Inflammatory macrophage treated with lipopolysaccharide for 4 hours (primary cell): ENCODE results near the gene PIM1.
A peak's percentile ranks its signal among the peaks of the same experiment; 100 is the strongest.
"Not testable (repeated sequence)": the region's sequence is repeated elsewhere in the genome, so short reads cannot be mapped to it uniquely, and the experiment has no call there.

Experiments
- DNase-seq: peaks from one replicate; pipeline ENCODE4 v3.0.0-alpha.2; 2020

The PIM1 gene

DNA sequence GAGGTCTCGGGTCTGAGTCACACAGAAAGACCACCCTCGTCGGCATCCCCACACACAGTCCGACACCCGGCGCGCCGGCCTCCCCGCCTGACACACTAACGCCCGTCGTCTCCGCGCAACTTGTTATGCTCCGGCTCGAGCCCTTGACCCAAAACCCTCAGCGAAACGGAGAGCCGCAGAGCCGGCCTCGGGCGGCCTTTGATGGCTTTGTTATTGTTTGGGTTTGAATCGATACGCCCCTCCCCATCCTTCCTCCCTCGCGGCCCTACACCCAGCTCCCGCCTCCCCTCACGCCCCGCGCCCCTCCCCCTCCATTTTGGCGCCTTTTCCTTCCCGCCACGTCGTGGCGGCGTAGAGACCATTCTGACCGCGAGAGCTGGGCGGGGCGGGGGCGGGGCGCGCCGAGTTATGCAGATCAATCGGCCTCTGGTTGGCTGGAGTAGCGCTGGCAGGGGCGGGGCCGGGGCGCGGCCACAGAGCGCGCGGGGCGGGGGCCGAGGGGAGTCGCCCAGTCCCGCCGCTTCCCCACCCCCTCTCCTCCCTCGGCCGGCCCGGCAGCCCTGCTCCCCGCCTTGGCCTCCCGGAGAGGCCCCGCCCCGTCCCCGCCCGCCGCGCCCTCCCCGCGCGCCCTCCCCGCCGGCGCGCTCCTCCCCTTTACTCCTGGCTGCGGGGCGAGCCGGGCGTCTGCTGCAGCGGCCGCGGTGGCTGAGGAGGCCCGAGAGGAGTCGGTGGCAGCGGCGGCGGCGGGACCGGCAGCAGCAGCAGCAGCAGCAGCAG lies at the start of gene PIM1:
TSS of gene PIM1 (plus strand) at position 657 of the 777 bp plus-strand sequence. CDS start 424 bp downstream, outside the sequence.
- DNase-seq = peak; percentile 97

DNA sequence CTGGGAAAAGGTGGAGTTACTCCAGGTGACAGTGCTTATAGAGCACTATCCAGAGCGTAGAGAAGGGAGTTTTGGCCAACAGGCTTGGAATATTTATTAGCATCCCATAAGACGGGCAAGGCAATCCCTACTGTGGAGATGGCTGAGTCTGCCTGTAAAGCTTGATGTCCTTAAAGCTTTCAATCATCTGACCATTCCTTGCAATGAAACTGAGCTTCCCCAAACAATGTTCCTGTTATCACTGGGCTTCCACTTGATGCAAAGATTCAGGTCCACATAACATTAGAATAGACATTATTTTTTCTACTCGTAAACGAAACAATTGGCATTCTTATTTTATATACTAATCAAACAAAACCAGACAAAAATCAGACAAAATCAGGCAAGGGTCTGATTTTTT lies 48.4 kb upstream of the PIM1 start:
- no peak for DNase-seq

DNA sequence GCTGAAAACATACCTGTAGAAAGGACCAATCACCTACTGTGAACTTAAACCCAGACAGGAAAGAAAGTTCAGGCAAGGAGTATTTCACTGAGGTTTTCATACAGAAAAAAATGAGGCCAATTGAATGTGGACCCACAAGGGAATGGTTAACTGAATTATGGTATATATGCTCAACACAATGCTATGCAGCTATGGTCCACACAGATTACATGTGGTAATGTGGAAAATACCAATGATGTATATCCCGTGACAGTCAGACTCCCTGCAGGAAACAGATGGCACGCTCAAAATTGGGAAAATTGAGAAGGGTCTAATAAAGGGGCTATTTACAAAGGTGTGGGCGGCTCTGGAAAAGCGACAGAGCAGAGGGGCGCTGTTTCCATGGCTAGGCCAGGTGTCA lies 47.1 kb upstream of the PIM1 start:
- no peak for DNase-seq

DNA sequence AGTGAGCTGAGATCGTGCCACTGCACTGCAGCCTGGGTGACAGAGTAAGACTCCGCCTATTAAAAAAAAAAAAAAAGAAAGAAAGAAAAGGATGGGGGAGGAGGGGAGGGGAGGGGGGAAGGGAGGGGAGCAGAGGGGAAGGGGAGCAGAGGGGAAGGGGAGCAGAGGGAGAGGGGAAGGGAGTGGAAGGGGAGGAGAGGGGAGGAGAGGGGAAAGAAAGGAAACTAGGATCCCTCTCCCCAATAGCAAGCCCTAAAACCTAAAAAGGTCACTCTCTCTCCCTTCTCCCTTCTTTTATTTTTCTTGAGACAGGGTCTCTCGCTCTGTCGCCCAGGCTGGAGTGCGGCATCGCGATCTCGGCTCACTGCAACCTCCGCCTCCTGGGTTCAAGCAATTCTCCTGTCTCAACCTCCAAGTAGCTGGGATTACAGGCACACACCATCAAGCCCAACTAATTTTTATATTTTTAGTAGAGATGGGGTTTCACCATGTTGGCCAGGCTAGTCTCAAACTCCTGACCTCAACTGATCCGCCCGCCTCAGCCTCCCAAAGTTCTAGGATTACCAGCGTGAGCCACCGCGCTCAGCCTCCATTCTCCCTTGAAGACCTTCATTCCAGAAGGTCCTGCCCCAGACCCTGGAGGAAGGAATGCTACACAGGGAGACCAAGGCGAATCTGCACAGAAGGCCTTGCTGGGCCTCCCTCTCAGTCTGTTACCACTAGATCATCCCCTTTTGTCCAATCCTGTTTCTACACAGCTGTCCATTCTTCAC lies 45.8 kb upstream of the PIM1 start:
- no peak for DNase-seq

DNA sequence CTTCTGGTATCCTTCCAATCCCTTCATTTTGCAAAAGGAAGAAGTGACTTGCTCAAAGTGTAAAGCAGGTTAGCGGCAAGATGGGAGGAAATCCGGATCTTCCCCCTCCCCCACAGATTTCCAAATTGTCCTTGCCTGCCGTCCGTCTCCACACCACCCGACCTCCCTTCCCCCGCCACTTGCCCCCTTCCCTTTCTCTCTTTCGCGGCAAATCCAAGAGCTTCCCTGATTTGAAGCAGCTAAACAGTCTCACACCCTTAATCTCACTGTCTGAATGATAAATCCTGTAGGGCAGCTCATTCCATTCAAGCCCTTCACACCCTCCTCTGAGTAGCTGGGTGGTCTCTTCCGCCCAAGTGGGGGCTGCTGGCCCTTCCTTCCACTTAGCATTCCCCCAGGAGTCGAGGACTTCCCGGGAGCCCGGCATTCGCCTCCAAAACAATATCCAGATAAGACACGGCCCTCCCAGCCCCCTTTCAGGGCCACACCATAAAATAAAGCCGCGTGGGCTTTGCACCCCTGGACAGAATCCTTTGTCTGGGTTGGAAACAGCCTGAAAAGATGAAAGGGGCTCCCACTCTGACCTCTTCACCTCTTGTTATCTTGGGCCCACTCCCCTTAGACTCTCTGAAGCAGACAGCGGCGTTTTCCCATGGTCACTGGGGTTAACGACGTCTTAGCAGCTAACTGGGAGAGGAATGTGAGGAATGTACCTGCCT lies 44.0 kb upstream of the PIM1 start:
- DNase-seq = no peak

DNA sequence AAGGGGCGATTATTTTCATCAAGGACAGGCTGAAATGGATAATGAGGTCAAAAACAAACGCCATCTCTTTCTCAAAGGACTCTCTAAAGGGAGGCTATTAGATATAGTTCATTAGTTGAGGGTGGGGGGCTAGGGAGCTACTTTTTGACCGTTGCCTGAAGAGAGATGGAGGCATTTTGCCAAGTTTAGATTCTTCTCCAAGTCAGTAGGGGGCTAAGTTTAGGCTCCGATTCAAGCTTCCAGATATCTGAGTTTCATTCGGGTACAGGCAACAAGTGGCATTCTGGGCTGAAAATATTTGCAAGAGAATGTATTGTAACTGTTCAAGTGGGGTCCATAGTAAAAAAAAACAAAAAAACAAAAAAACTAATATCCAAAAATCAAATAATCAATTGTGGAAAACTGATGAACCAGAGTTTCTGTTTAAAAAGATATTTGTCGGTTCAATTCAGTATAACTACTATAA lies 43.4 kb upstream of the PIM1 start:
- DNase-seq = no peak

DNA sequence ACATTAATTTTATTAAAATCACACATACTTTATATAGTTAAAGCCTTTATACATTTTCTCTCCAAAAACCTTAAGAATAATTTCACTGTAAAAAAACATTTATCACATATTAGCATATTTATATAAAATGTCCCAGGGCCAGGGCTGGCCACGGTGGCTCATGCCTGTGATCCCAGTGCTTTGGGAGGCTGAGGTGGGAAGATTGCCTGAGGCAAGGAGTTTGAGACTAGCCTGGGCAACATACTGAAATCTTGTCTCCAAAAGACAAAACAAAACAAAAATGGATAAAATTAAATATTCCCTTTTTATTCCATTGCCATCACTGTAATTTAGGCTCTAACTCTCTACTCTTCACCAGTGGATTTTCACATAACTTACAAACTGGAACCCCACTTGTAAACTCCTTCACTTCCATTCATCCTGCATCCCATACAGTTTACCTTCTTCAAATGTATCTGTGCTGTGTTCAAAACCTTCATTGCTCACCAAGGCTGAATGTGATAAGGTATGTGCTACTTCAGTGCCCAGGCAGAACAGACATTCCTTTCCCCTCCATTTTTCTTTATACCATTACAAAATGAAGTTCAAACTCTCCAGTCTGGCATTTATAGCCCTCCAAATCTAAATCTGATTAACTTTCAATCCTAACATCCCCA lies 42.9 kb upstream of the PIM1 start:
- DNase-seq = no peak

DNA sequence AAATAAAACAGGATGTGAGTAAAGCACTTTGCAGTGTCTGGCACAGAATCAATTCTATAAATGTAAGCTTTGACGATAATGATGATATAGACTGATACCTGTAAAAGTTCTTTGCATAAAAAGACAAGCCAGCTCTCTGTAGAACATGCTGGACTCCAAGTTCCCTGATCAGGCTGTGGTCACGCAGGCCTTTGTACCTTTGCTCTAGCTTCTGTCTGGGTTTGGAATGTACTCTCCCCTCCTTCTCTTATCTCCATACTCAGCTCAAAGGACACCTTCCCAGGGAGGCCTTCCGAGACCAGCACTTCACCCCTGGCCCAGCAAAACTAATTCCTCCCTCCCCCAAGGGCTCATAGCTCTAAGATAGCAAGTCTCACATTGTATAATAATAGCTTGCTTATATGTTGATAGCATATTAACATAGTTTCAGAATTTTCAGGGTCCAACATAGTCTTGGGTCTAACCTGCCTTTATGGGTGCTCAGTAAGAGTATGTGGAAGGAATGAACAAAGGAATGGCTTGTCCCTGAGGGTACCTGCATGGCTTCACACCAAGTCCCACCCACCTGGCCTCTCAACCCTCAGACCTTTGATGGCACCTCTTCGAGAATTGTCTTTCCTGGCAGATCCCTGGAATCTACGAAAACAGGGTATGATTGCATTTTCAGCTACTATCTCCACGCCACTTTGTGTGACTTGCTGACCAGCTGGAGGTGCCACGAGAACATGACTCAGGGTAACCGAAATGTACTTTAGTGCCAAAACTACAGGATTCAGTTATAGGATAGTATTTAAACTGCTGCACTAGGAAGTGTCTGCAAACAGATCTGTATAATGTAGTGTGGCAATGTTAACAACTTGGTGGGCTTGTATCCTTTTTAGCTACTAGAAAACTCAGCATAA lies 41.7 kb upstream of the PIM1 start:
- no peak for DNase-seq

DNA sequence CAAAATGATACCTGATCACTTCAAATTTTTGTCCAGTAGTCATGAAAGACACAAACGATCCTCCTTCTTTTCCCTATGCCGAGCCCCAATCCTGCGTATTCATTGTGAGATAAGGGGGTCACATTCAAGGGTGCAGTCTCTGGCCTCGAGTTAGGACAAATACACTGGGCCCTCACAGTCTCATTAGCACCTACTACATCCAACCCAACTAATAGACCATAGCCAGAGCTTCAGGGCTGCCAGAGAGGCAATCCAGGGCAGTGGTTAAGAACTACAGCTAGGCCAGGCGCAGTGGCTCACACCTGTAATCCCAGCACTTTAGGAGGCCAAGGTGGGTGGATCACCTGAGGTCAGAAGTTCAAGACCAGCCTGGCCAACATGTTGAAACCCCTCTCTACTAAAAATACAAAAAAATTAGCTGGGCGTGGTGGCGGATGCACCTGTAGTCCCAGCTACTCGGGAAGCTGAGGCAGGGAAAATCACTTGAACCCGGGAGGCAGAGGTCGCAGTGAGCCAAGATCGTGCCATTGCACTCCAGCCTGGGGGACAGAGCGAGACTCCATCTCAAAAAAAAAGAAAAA lies 41.0 kb upstream of the PIM1 start:
- DNase-seq = not testable (repeated sequence)

DNA sequence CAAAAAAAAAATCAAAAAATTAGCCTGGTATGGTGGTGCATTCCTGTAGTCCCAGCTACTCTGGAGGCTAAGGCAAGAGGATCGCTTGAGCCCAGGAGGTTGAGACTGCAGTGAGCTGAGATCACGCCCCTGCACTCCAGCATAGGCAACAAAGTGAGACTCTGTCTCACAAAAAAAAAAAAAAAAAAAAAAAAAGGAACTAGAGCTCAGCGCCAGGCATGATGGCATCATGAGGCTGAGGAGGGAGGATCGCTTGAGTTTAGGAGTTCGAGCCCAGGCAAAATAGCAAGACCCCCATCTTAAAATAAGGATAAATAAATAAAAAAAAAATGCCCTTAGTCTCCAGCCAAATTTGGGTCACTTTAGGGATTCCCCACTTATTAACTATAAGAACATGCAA lies 40.4 kb upstream of the PIM1 start:
- peak; percentile 38 for DNase-seq

DNA sequence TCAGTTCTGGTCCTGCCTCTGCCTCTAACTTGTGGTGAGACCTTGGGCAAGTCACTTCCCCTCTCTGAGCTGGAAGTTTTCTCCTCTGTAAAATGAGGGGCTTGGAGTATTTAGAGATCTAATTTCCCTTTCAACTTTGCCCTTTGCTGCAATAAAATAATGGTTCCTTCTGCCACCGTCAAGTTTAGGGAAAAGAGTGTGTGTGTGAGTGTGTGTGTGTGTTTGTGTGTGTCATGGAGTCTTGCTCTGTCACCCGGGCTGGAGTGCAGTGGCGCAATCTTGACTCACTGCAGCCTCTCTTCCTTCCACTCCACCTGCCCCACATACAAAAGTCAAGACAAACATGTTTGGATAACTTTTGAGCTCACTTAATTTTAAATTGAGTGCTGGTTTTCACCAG lies 39.2 kb upstream of the PIM1 start:
- peak; percentile 79 for DNase-seq

DNA sequence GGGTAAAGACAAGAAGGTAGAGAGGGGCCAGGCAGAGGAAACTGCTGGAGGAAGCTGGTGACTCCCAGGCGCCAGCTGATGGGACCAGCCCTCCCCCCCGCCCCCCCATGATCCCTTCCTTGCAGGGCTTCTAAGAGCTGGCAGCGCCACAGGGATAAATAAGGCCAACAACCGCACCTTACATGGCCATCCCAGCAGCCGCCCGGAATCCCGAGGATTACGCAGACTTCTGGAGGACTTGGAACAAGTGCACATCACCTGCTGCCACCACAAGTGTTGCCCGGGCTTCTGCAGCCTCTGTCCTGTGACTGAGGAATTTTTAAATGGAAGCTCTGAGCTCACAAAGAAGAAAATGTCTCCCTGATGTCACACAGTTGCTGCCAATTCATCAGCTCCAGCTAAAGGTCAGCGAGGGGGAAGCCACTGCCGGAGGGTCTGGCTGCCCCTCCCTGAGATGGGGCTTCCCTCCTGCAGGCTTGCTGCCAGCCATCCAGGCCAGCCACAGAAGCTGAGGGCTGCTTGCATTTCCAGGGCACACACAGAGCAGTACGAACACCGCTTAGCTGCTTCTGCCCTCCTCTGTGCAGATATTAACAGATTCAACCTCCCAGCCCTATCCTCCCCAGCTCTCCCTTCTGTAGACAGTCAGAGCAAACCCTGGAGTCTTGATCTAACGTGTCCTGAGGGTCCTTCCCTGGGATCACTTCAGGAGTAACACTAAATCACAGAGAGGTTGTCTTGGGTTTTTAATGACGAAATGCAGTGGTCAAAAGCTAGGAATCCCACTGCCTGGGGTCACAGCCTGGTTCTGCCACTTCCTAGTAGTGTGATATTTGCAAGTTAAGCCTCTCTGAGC lies 38.6 kb upstream of the PIM1 start:
- no peak for DNase-seq

DNA sequence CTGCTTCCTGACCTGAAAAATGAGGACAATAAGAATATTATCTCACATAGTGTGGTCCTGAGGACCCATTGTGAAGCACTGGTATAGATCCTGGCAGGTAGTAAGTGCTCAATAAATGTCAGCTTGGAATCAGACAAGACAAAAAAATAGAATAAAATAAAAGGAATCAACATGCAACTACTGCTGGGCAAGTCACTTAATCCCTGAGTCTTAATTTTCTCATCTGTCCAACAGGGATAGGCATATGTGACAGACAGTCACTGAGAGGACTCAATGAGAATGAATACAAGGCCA lies 38.0 kb upstream of the PIM1 start:
- DNase-seq = no peak

DNA sequence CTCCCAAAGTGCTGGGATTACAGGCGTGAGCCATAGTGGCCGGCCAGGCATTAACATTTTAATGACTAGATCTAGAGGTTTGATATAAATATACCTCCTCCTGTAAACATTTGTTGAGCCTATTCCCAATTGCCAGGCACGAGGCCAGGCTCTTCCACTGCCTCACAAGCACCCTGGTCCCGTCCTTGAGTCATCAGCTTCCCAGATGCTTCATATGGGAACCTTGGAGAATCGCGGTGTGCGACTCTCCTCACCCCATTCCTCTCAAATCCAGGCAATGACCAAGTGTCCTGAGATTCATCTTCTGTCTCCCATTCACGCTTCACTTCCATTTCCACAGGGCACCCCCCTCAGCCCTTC lies 35.9 kb upstream of the PIM1 start:
- no peak for DNase-seq

DNA sequence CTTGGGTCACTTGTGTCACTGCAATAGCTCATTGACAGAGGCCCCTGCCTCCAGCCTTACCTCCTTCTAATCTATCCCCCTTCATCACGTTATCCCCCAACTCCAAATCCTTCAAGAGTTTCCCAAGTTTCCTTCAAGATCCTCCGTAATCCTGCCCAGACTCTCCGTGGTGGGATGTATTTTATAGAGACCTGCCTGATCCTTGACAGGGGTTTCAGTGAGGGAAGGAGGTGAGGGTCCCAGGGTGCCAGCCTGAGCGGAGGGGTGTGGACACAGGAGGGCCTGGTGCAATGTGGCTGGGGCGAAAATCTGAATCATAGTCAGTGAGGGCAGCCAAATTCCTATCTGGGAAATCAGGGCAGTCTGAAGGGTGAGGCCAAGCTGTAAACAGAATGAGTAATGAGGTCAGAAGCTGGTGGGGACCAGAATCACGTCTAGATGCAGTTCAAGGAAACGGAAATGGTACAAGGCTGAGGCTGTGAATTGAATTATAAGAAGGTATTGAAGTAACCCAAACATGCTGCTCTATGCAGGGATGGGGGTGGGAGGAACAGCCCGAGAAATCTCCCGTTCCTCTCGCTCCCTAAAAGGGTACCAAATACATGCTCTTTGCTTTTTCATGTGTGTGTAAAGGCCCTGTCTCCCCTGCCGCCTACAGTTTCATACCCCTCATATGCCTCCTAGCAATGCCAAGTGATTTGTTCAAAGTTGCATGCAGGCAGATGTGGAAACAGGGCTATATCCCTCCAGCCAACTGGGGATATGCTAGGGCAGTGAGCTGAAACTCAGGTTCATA lies 35.4 kb upstream of the PIM1 start:
- DNase-seq = no peak

DNA sequence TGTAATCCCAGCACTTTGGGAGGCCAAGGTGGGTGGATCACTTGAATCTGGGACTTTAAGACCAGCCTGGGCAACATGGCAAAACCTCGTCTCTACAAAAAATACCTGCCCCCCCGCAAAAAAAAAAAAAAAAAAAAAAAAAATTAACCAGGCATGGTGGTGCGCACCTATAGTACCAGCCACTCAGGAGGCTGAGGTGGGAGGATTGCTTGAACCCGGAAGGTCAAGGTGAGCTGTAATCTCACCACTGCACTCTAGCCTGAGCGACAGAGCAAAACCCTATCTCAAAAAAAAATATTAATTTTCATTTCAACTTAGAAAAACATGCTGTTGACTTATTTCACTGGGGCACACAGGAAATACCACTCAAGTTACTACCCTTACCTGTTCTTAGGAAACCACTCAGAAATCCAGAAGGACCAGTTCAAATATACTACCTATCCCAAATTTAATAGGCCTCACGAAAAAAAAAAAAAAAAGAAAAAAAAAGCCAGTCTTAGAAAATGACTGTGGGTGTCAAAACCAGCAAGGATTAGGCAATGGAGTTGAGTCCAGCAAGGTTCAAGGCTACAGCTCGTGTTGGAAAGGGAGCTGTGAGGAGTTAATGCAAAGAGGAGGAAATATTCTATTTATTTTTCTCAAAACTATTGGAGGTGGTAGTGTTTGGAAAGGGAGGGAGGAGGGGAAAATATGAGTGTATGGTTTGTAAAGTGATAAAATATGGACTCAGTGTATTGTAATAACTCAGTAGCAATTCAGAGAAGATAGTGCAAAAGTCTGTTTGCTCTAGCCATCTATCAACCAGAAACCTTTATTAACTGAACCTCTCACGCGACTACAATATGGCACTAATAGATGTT lies 33.9 kb upstream of the PIM1 start:
- DNase-seq = peak; percentile 42

DNA sequence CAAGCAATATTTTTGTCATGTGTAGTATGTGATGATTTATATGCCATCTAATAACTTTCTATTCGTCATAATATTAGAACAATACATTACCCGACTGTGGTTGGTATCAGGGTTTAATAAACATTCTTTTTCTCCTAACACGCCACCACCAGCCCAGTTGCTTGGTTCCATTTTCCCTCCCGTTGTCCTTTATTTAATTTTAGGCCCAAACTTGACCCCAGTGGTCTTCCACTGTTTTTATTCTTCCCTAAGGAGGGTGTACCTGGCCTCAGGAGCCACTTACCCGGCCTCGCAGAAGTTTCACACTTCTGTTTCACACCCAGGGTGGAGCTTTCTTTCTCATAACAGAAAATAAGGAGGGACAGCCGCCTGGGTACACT lies 33.1 kb upstream of the PIM1 start:
- no peak for DNase-seq

DNA sequence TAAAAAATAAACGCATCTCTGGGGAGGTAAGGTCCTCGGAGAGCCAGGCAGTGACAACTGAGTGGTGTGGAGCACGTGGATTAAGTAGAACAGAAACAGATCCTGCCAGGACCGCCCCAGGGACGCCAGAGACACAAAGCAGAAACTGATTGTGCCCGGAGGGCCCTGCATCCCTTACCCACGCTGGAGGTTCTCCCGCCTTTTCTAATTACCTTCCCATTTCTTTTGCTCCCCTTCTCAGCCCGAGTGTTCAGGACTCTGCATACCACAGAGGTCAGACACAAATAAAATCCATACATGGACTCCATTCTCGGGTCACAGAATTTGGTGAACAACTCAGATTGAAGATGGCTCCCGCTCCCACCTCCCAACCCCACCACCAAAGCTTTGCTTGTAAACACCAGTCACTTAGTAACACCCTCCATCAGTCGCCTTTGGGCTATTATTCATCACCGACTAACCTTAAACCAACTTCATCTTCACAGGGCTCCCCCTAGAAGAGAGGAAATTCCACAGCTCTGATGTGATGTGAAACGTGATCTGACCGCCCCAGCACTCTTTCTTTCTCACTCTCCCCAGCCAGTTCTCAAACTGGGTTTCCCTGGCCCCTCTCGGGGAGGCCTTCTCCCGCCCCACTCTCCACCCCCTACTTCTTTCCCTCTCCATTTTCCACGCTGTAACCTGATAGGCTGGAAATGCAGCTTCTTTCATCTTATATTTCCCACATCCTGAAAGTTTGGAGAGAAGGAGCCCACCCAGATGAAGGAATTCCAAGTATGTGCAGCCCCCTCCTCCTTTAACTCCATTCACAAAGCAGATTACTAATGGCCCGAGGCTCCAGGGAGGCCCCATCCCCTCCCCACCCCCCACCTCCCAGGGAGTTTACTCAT lies 32.5 kb upstream of the PIM1 start:
- no peak for DNase-seq
